HG03064 (cell line): ENCODE data around the gene CCL16.

Source experiments
- ATAC-seq: cut with Tn5 transposase; IDR thresholded peaks from one replicate; pipeline ENCODE4 v1.9.1; 2021; ENCODE audit warnings: low read depth; ENCODE audit not compliant: unreplicated experiment

The CCL16 gene

DNA sequence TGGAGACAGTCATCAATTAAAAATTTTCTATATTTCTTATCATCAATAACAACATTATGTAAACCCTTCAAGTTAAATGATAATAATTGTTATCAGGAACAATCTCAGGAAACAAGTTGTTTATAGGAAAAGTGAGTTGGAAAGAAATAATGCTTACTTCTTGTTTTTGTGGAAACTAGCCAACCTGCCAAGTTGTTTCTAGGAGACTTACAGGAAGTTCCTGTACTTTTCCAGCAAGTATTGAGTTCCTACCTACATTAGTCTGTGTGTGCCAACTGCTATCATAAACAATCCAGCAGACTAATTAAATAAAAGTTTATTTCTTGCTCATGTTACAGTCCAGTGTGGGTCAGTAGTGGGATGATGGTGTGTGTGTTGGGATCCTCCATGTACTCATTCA, 6.9 kb upstream of the CCL16 start:
- no peak for ATAC-seq

DNA sequence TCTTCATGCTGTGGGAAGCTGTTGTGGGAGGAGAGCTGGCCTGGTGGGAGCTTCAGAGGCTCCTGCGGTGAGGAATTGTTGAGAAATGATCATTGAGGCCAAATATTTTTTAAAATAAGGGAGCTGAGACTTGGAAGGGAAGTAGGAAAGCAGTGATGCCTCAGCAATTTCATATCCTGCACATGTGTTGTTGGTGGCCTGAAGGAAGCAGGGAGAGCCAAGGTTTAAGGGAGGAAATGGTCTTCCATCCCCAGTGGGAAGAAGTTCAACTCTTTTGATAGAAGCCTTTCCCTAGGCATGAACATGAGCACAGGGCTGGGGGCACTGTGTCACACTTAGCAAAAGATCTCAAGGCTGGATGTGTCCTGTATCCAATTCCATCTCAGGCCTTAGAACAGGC, 5.3 kb upstream of the CCL16 start, which contains the start of gene CCL14:
CCL14 (minus strand) TSS at position 87 of the 400 bp plus-strand sequence; CDS start at position 7, 80 bp downstream.
- ATAC-seq: no peak

DNA sequence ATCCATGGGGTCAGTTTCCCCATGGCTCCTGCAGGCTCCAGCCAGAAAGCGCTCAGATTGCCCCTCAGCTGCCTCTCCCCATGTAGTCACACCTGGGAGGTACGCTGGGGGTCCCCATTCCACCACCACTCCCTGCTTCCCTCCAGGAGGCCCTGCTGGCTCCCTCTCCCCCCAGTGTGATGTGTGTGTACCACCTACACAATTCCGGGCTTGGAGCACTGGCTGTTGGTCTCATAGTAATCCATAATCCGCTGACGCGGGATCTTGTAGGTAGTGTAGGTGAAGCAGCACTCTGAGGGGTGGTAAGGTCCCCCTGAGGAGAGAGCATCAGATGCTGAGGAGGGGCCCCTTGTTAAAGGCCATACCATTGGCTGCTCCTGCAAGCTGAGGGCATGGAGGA, 2.8 kb upstream of the CCL16 start:
- no peak for ATAC-seq

DNA sequence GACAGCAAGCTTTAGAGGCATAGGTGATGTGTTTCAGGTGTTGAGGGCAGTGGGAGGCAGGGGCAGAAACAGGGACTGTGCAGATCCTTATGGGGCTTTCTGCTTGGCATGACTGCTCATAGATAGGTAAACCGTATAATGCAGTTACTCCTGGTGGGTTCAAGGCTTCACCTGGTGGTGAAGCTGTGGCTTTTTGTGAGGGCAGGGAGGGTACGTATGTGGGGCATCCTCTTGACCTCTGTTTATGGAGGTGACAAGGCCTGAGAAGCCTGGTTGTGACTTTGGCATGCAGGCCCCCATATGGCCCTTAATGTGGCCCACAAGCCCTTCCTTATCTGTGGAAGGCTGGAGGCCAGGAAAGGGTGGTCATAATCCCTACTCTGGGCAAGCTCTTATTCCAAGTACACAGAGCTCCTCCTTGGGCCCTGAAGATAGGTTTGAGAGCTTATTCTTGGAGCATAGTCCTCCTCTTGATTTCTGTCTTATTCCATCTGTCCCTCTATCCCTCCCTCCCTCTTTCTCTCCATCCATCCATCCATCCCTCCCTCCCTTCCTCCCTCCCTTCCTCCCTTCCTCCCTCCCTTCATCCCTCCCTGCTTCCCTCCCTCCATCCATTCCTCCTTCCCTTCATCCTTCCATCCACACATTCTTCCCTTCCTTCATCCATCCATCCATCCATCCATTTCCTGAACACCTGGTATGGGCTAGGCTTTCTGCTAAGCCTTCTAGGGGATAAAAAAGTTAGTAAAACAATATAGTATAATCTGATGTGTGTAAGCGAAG, 1.3 kb upstream of the CCL16 start:
- no peak for ATAC-seq

DNA sequence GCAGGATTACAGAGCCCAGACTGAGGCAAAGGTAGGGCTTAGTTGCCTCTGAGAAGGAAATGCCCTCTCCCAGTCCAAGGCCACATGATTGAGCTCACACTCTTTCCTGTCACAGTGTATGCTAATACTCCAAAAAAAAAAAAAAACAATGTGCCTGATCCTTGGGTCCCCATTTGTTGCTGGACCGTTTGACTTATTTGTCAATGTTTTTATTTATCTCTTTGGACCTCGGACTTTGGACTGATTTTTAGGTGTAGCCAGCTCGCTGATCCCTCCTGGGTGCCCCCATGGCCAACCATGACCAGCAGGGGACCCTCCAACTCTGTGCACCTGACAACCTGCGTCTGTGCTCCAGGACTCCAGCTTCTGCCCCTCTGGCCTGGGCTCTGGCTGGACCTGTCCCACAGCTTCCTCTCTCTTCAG, 622 bp upstream of the CCL16 start:
- ATAC-seq: no peak

DNA sequence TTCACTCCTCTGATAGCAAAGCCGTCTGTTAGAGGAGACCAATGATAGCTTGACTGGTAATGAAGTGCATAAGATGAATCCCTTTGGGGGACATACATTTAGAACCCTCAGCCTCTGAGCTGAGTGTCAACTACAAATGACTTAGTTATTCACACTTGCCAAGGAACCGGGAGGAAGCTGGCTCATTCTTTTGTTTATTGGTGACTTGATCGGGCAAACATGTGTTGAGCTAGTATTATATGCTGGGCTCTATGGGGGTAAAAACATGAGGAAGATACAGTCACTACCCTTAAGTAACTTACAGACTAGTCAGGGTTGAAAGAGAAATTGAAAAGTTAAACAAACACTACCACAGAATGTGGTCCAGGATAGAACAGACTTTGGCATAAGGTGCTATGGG, 3.0 kb downstream of the CCL16 start:
- ATAC-seq: no peak

DNA sequence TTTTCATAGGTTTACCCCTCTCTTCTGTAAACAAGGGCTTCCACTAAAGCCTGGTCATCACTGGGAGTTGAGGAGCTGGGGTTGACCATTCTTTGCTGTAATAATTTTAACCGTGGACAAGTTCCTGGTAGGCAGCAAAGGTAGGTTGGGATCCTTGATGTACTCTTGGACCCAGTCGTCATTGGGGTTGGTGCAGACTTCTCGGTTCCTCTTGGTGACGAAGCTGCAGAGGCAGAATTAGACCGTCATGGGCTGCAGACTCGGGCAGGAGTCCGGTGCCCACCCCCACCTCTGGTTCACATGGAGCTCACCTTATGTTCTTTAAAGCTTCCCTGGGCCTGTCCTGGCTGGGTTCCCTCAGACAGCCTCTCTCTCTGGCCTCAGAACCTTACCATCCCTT, 3.8 kb downstream of the CCL16 start:
- ATAC-seq: no peak

DNA sequence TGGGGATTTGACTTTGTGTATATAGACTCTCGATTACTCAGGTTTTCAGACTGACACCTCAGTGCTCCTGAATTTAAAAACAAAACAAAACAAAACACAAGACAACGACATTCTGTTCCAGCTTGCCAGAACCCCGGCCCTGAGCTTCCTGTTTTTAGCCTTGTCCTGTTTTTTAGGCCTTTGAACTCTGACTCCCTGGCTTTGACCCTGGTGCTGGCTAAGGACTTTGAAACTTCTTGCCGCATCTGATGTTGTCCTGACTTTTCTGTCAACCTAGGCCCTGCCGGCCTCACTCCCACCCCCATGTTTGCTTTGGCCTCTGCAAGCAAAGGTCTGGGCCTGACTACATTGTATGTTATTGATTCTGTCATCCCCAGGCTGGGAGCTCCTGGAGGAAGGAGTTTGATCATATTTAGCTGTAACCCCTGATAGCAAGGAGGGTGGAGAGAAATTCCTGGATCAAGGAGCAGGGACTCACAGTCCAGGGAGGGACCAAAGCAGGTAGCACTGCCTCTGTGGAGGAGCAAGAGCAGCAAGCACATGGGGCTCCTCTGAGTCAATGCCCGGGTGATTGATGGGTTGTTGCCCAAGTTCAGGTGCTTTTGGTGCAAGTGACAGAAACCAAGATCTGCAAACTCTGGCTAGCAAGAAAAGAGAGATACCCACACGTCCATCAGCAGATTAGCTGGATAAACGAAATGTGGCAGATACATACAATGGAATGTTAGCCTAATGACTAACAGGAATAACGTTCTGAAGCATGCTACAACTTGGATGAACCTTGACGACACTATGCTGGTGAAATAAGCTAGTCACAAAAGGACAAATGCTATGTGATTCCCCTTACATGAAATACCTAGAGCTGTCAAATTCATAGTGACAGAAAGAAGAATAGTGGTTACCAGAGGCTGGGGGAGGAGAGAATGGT, 7.7 kb downstream of the CCL16 start:
- no peak for ATAC-seq

DNA sequence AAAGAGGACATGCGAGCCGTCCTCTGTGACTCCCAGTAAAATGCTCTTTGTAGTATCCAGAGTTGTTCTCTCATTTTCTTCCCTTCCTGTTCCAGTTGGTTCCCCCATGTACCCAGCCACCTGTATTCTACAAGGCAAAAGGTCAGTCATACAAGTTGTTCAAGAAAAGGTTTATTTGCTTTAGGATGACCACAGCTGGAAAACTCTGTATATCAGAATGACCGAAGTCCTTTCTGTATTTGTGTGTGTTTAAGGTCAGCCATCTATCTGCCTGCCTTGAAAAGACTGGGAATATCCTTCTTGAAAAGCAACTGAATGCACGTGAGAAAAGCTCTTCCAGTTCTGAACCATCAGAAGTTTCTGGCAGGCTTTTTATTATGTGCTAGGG, 8.4 kb downstream of the CCL16 start:
- no peak for ATAC-seq

DNA sequence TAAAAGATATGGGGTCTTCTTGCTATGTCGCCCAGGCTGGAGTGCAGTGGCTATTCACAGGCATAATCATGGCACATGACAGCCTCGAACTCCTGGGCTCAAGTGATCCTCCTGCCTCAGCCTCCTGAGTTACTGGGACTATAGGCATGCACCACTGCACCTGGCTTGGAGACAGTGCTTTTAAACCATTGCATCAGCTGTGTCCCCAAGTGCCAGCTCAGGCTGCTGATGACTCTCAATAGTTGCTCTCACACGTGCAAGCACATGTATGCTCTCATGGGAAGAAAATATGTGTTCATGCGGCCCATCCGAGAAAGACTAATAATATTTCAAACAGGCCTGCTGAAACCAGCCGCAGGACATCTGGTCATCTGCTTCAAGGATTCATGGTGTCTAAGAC, 8.8 kb downstream of the CCL16 start:
- no peak for ATAC-seq

DNA sequence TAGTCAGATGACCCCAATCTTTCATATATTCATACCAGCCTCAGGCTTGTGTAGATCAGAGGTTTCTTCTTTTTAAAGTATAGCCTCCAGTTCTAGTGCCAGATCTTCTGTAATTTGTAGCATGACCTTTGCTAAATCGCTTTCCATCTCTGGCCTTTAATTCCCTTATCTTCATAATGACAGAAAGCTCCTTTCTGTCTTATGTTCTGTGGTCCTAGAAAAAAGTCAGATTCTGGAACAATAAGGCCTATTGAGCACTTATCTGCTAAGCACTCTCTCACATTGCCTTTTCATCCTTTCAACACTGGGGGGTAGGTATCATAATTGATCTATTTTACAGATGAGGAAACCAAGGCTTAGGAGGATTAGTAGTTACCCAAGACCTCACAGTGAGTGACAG, 9.2 kb downstream of the CCL16 start:
- ATAC-seq: no peak

DNA sequence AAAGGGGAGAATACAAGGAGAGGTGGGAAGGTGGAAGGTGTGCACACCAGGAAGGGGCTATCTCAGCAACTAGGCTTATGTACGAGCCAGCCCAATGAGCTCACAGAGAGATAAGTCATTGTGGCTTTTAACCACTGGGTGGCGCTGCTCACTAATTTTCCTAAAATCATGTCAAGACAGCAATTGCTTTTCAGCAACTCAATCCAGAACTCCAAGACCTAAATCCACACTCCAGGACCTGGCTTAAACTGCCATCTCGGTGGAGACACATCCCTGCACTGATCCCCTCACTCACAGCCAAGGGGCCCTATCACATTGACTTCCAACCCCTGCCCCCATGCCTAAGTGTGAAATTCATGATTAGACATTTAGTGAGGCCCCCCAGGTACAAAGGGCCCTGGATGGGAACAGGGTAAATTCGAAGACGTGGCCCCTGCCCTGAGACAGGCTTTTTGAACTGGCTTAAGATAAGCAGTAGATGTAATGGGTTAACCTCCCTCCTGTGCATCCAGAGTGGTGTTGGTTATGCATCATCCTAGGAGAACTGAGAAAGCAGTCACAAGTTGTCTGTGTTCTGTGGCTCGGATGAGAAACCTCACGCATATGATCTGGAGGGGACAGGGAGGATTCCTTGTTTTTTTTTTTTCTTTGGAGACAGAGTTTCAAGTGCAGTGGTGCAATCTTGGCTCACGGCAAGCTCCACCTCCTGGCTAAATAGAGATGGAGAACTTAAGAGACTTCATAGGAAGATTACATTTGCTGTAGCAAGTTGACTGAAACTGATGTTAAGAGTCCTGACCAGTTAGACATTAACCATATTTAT, 11.5 kb downstream of the CCL16 start:
- ATAC-seq: no peak

DNA sequence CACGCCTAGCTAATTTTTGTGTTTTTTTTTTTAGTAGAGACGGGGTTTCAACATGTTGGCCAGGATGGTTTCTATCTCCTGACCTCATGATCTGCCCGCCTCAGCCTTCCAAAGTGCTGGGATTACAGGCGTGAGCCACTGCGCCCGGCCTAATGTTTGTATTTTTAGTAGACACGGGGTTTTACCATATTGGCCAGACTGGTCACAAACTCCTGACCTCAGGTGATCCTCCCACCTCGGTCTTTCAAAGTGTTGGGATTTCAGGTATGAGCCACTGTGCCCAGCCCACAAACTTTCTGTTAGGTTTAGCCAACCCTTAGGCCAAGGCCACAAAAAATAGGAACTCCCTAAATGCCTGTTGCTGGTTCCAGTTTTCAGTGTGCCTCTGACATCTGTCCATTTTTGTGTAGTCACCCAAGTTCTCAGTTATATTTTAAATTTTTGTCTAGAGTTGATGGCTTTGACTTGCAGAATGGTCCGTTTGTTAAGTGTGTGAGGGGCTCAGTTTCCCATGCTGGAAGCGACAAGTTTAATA, 12.7 kb downstream of the CCL16 start:
- no peak for ATAC-seq

DNA sequence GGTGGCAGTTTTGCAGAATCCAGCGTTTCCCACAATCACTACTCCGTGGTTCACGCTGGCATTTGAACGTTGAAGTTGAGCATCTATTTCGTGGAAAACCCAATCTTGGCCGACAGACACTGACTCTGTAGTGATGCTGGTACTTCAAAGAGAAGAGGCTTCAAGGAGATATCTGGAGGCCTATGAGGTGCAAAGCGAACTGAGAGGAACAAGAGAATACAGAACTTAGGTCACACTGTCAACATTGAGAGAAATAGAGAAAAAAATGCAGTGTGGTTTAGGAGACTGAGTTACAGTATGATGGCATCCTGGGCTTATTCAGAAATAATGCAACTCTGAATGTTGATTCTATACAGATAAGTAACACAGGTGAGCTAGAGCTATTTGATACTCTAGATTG, 16.0 kb downstream of the CCL16 start:
- no peak for ATAC-seq

DNA sequence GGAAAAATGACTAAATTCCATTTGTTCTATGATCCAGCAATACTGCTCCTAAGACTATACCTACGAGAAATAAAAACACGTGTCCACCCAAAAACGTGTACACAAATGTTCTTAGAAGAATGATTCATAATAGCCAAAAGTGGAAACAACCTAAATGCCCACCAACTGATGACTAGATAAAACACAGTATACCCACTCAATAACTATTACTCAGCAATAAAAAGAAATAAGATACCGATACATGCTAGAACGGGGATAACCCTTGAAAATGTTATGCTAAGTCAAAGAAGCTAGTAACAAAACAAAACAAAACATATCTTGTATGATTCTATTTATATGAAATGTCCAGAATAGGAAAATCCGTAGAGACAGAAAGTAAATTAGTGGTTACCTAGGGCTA, 17.6 kb downstream of the CCL16 start:
- ATAC-seq: no peak

DNA sequence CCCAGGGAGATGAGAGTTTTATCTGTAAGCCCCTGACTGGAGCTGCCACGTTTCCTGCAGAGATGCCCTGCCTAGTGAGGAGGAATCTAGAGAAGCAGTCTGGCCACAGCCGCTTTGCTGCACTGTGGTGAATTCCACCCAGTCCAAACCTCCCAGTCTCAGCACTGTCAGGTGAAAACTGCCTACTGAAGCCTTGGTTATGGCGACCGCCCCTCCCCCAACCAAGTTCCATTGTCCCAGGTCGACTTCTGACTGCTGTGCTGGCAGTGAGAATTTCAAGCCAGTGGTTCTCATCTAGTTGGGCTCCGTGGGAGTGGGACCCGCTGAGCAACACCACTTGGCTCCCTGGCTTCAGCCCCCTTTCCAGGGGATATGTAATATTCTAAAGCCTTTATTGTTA, 27.6 kb downstream of the CCL16 start:
- ATAC-seq: no peak

DNA sequence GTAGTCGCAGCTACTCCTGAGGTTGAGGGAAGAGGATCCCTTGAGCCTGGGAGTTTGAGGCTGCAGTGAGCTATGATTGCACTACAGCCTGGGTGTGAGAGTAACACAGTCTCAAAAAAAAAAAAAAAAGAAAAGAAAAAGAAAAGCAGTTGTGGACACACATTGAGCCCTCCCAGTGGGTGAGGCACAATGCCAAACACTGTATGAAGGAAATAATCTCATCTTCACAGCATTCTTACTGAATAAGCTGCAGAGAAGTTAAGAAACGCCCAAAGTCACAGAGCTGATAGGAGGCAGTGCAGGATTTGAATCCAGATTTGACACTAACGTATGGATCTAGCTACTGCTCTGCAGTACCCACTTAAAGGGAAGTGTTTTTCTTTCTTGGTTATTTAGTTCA, 31.9 kb downstream of the CCL16 start:
- no peak for ATAC-seq

DNA sequence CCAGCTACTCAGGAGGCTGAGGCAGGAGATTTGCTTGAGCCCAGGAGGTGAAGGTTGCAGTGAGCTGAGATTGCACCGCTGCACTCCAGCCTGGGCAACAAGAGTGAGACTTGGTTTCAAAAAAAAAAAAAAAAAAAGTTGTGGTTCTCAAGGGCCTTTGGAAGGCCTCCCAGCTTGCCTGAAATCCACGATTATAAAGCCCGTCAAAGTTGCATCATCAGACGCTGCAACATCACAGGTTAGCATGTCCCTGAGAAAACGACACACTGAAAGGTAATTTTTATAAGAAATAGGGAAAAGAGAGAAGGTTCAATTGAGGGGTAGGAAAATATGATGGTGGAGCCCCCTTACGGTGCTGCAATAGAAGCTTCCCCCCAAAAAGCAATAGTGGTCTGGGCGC, 33.2 kb downstream of the CCL16 start:
- no peak for ATAC-seq

DNA sequence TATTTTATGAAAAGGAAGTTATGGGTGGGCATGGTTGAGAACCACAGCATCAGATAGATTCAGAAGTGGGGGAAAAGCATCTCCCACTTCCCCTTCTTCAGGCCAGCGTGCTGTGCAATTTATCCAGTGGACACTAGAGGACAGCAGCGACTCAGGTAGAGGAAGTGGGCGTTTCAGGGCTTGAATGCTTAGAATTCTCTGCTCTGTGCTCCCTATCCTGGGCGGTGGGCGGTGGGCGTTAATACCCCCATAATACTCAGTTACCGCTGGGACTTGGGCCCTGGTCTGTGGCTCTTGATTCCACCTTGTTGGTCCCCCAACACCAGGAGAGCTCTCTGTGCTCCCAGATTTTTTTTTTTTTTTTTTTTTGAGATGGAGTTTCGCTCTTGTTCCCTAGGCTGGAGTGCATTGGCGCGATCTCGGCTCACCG, 34.1 kb downstream of the CCL16 start:
- no peak for ATAC-seq

DNA sequence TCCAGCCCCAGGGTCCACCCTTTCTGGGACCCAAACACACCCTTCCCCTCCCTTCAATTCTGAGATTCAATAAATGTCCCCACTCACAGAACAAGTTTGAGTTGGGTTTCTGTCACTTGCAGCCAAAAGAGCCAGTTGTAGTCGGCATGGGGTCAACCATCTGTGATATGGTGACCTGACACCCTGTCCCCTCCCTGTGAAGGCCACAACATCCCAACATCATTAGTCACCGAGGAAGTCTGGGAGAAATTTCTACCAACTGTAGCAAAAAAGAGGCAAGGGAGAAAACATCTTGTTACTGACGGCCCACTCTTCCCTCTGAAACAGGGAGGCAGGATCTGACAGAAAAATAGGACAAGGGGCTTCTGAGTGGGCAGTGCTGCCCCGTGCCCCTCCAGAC, 37.1 kb downstream of the CCL16 start:
- ATAC-seq: no peak

DNA sequence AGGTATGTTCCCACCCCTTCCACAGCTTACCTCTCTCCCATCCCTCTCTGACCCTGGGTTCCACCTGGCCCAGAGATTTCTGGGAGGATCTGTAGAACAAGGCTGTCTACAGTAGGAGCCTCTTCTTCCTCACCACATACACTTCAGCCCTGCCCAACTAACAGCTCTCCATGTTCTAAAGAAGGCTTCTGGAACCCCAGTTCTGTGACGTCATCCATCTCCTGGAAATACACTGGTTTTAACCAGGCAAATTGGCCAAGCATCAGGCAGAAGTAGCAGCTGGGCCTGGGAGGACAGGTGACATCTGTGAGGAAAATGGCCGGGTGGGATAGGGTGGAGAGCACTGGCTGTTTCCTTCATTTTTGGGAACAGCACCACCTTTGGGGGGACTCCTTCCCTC, 37.8 kb downstream of the CCL16 start, which contains the start of gene LYZL6:
LYZL6 (minus strand) TSS at position 177 of the 400 bp plus-strand sequence. CDS start 4,357 bp downstream, outside the sequence.
- no peak for ATAC-seq
